ENCODE measurements around the gene TRAPPC10. TPM values are rescaled to one million over a fixed set of nuclear protein-coding genes. Genes with fewer than 3 reads are reported as not detected.

The TRAPPC10 gene
- total RNA-seq, 1 donor from 2014 or later: 95.3 TPM

DNA sequence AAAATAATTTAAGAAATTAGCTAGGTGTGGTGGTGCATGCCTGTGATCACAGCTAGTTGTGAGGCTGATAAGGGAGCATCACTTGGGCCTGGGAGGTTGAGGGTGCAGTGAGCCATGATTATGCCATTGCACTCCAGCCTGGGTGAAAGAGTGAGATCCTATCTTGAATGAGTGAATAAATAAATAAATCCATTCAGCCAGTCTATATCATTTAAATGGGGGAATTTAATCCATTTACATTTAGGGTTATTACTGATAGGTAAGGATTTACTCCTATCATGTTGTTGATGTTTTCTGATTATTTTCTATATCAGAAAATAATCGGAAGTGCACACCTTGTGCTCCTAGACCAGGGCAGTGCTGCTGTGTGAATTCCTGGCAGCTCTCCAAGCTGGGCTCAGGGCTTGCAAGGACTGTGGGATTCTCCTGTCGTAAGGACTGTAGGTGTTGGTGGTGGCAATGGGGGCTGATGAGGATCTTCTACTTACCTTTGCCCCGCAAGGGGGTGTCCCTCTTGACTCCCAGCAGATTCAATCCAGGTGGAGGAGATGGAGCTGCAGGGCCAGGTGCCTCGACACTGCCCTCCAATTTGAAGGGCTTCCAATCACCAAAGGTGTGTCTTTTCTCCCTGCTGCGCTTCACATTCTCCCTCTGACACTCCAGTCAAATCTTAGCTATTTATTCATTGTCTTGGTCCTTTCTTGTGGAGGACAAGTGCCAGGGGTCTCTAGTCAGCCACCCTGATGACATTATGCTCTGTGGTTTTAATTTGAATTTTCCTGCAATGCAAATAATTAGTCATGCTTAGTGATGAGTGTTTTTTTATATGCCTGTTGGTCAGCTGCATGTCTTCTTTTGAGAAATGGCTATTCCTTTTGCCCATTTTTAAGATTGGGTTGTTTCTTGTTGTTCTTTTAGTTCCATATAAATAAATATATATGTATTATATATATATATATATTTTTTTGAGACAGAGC, 14.1 kb upstream of the TRAPPC10 start:
- H3K4me1 Mint-ChIP-seq (ENCODE audit: low read depth): no peaks in the 10 kb centered on the region
- no peaks in the 10 kb centered on the region for H3K9me3 Mint-ChIP-seq
- intact Hi-C loops (cut with micrococcal nuclease): no loop called here
- H3K4me3 Mint-ChIP-seq: no peak overlapping the region
- peaks cover 13% of the 10 kb centered on the region for H3K27me3 Mint-ChIP-seq (ENCODE audit: insufficient read depth)
- no peak for DNase-seq (ENCODE audit: low spot score)
- H3K36me3 Mint-ChIP-seq (ENCODE audit: low read depth): no peaks in the 10 kb centered on the region
- no peak overlapping the region for H3K27ac Mint-ChIP-seq

DNA sequence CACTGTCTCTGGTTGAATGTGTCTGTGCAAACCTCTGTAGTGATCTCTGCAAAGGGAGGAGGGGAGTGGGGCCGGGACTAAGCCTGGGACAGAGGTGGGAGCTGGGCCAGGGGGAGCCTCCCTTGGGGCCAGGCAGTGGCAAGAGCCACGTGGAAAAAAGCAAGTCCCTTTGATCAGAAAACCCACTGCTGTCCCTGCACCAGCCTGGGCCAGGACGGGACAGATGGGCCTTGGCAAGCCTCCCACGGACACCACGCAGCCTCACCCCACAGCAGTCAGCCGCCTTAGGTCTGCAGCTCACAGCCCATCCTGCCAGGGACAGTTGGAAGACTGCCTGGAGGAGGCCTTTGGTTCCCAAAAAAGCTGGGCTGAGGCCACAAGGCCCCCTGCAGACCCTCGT, 11.7 kb upstream of the TRAPPC10 start:
- H3K36me3 Mint-ChIP-seq (ENCODE audit: low read depth): no peaks in the 10 kb centered on the region
- H3K4me1 Mint-ChIP-seq (ENCODE audit: low read depth): no peaks in the 10 kb centered on the region
- peaks cover 13% of the 10 kb centered on the region for H3K27me3 Mint-ChIP-seq (ENCODE audit: insufficient read depth)
- no peak for DNase-seq (ENCODE audit: low spot score)
- H3K27ac Mint-ChIP-seq: no peak overlapping the region
- intact Hi-C loops (cut with micrococcal nuclease): no loop called here
- H3K4me3 Mint-ChIP-seq: no peak overlapping the region
- H3K9me3 Mint-ChIP-seq: no peaks in the 10 kb centered on the region

DNA sequence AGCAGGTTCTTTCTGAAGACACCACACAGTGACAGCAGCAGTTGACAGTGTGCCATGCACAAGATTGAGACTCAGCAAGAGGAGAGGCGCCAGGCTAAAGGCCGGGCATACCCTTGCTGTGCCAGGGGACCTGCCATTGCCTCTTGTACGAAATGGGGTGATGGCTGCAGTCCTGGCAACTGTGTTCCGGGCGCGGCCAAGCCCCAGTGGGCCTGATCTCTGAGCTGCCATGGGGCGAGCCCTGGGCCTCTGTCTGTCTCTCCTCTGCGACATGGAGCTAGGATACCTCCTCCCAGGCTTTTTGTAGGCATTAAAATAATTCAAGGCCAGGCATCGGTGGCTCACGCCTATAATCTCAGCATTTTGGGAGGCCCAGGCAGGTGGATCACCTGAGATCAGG, 9.6 kb upstream of the TRAPPC10 start:
- Mint-ChIP-seq H3K27ac (no peak overlapping the region), H3K4me1 (ENCODE audit: low read depth) (no peaks in the 10 kb centered on the region), H3K9me3 (no peaks in the 10 kb centered on the region), H3K27me3 (ENCODE audit: insufficient read depth) (peaks cover 8% of the 10 kb centered on the region), H3K36me3 (ENCODE audit: low read depth) (no peaks in the 10 kb centered on the region), H3K4me3 (no peak overlapping the region)
- no peak for DNase-seq (ENCODE audit: low spot score)
- intact Hi-C loops (cut with micrococcal nuclease): no loop called here

DNA sequence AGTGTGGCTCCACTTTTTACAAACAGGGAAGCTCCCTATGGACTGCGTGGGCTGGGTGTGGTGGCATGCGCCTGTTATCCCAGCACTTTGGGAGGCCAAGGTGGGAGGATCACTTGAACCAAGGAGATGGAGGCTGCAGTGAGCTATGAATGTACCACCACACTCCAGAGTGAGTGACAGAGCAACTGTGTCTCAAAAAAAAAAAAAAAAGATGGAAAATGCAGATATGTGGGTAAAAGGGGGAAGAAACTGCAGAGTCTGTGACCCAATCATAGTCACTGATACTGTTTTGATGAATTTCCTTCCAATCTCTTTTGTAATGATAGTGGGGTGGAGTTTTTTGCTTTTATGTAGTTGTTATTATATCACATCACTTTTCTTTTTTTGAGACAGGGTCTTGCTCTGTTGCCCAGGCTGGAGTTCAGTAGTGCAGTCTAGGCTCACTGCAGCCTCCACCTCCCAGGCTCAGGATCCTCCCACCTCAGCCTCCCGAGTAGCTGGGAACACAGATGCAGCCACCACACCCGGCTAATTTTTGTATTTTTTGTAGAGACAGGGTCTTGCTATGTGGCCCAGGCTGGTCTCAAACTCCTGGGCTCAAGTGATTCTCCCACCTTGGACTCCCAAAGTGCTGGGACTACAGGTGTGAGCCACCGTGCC, 8.7 kb upstream of the TRAPPC10 start:
- H3K4me3 Mint-ChIP-seq: no peak overlapping the region
- H3K4me1 Mint-ChIP-seq (ENCODE audit: low read depth): no peaks in the 10 kb centered on the region
- intact Hi-C loops (cut with micrococcal nuclease): no loop called here
- no peak for DNase-seq (ENCODE audit: low spot score)
- no peaks in the 10 kb centered on the region for H3K9me3 Mint-ChIP-seq
- no peaks in the 10 kb centered on the region for H3K36me3 Mint-ChIP-seq (ENCODE audit: low read depth)
- peaks cover 8% of the 10 kb centered on the region for H3K27me3 Mint-ChIP-seq (ENCODE audit: insufficient read depth)
- no peak overlapping the region for H3K27ac Mint-ChIP-seq

DNA sequence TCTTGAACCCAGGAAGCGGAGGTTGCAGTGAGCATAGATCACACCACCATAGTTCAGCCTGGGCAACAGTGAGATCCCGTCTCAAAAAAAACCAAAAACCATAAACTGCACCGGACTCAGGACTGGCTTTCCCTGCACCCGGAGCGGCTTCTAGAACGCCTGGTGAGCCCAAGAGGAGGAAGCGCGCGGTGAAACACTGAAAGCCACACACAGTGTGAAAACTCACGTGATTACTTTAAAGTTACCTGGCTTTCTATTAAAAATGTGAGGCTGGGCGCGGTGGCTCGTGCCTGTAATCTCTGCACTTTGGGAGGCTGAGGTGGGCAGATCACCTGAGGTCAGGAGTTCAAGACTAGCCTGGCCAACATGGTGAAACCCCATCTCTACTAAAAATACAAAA, 7.0 kb upstream of the TRAPPC10 start:
- peaks cover under 1% of the 10 kb centered on the region for H3K36me3 Mint-ChIP-seq (ENCODE audit: low read depth)
- intact Hi-C loops (cut with micrococcal nuclease): no loop called here
- no peak overlapping the region for H3K4me3 Mint-ChIP-seq
- H3K9me3 Mint-ChIP-seq: no peaks in the 10 kb centered on the region
- peaks cover 2% of the 10 kb centered on the region for H3K27me3 Mint-ChIP-seq (ENCODE audit: insufficient read depth)
- H3K4me1 Mint-ChIP-seq (ENCODE audit: low read depth): peaks cover 2% of the 10 kb centered on the region
- no peak overlapping the region for H3K27ac Mint-ChIP-seq
- no peak for DNase-seq (ENCODE audit: low spot score)

DNA sequence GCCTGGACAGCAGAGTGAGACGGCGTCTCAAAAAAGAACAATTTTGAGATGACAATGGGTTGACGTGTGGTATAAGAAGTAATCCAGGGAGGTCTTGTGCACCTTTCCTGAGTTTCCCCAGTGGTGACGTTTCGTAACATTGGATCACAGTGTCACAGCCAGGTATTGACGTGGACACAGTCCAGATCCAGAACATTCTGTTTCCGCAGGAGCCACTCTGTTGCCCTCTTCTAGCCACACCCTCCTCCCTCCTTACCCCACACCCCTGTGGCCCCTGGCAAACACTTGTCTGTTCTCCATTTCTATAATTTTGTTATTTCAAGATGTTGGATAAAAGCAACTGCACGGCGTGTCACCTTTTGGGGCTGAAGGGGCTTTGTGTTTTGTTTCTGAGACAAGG, 6.5 kb upstream of the TRAPPC10 start:
- peaks cover 7% of the 10 kb centered on the region for H3K4me1 Mint-ChIP-seq (ENCODE audit: low read depth)
- H3K27ac Mint-ChIP-seq: no peak overlapping the region
- no peaks in the 10 kb centered on the region for H3K27me3 Mint-ChIP-seq (ENCODE audit: insufficient read depth)
- H3K4me3 Mint-ChIP-seq: no peak overlapping the region
- no peaks in the 10 kb centered on the region for H3K9me3 Mint-ChIP-seq
- DNase-seq (ENCODE audit: low spot score): no peak
- intact Hi-C loops (cut with micrococcal nuclease): no loop called here
- peaks cover 5% of the 10 kb centered on the region for H3K36me3 Mint-ChIP-seq (ENCODE audit: low read depth)

DNA sequence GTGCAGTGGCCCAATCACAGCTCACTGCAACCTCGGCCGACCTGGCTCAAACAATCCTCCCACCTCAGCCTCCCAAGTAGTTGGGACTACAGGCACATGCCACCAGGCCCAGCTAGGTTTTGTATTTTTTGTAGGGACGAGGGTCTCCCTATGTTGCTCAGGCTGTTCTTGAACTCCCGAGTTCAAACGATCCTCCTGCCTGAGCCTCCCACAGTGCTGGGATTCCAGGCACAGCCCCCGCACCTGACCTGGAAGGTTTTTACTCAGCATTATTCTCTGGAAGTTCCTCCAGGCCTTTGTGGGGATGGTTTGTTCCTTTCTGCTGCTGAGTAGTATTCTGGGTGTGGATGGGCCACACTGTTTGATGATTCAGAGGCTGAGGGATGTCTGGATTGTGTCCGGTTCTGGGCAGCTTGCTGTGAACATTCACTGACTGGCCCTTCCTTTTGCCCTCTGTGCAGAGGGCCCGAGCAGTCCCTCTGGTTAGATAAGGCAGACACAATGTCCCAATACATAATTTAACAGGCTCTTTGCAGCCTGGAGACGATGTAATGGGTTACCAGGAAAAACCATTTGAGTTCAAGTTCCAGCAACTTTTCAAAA, 6.0 kb upstream of the TRAPPC10 start:
- intact Hi-C loops (cut with micrococcal nuclease): no loop called here
- no peaks in the 10 kb centered on the region for H3K9me3 Mint-ChIP-seq
- H3K4me3 Mint-ChIP-seq: no peak overlapping the region
- no peak for DNase-seq (ENCODE audit: low spot score)
- no peak overlapping the region for H3K27ac Mint-ChIP-seq
- H3K36me3 Mint-ChIP-seq (ENCODE audit: low read depth): peaks cover 5% of the 10 kb centered on the region
- no peaks in the 10 kb centered on the region for H3K27me3 Mint-ChIP-seq (ENCODE audit: insufficient read depth)
- H3K4me1 Mint-ChIP-seq (ENCODE audit: low read depth): peaks cover 11% of the 10 kb centered on the region

DNA sequence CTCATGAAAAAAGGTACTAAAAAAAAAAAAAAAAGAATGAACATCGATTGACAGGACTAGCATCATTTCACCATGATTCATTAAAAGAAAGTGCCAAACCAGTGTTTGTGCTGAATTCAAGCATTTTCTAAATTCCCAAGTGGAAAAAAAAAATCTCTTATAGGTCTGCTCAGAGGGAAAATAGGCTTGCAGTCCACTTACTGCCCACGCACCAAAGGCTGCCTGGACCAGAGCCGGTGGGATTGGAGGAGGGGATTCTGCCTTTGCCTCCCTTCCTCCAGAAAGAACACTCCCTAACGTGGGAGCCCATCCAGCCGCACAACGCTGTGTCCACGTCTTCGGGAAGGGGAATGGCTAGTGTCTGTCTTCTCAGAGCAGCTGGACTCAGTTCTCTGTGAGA, 5.5 kb upstream of the TRAPPC10 start:
- intact Hi-C loops (cut with micrococcal nuclease): no loop called here
- H3K27ac Mint-ChIP-seq: no peak overlapping the region
- no peaks in the 10 kb centered on the region for H3K27me3 Mint-ChIP-seq (ENCODE audit: insufficient read depth)
- H3K4me1 Mint-ChIP-seq (ENCODE audit: low read depth): peaks cover 14% of the 10 kb centered on the region
- peaks cover 8% of the 10 kb centered on the region for H3K36me3 Mint-ChIP-seq (ENCODE audit: low read depth)
- no peaks in the 10 kb centered on the region for H3K9me3 Mint-ChIP-seq
- no peak overlapping the region for H3K4me3 Mint-ChIP-seq
- DNase-seq (ENCODE audit: low spot score): no peak

DNA sequence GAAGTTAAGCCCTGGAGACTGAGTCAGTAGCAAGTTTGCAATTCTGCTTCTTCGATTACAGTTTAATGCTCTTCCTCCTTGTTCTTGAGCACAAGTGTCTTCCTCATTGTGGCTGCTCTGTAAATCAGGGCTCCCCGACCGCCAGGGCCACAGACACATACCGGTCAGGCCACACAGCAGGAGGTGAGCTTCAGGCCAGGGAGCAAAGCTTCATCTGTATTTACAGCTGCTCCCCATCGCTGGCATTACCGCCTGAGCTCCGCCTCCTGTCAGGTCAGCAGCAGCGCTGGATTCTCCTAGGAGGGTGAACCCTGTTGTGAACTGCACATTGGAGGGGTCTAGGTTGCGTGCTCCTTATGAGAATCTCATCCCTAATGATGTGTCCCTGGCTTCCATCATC, 1.7 kb upstream of the TRAPPC10 start:
- no peak overlapping the region for H3K27ac Mint-ChIP-seq
- peak overlapping the region; percentile 11 for H3K4me3 Mint-ChIP-seq
- H3K27me3 Mint-ChIP-seq (ENCODE audit: insufficient read depth): no peaks in the 10 kb centered on the region
- peaks cover 36% of the 10 kb centered on the region for H3K4me1 Mint-ChIP-seq (ENCODE audit: low read depth)
- peaks cover 16% of the 10 kb centered on the region for H3K36me3 Mint-ChIP-seq (ENCODE audit: low read depth)
- no peaks in the 10 kb centered on the region for H3K9me3 Mint-ChIP-seq
- no peak for DNase-seq (ENCODE audit: low spot score)
- intact Hi-C loops (cut with micrococcal nuclease): loop anchor here (5.0 kb wide), 4 partner anchors 143 to 912 kb away; partner anchors contain the start of genes AGPAT3, ITGB2 and RRP1

DNA sequence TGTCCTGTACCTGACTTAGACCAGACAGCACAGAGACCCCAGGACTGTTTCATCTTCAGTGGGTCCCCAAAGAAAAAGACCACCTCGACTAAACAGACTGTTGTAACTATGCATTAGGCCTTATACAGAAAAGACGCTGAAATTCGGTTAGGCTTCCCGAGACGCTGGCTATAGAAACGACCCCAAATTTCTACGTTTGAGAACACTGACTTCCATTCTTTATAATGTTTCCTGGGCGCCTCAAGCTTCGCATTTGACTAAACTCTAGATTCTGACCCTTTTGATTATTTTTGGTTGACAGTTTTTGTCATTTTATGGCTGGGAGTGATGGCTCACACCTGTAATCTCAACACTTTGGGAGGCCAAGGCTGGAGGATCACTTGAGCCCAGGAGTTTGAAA, 986 bp upstream of the TRAPPC10 start:
- DNase-seq (ENCODE audit: low spot score): no peak
- Mint-ChIP-seq H3K4me1 (ENCODE audit: low read depth) (peaks cover 41% of the 10 kb centered on the region), H3K27ac (peak overlapping the region; percentile 91), H3K9me3 (no peaks in the 10 kb centered on the region), H3K4me3 (peak overlapping the region; percentile 91), H3K36me3 (ENCODE audit: low read depth) (peaks cover 17% of the 10 kb centered on the region), H3K27me3 (ENCODE audit: insufficient read depth) (no peaks in the 10 kb centered on the region)
- intact Hi-C loops (cut with micrococcal nuclease): loop anchor here (5.0 kb wide), 4 partner anchors 144 to 911 kb away; partner anchors contain the start of genes AGPAT3, ITGB2 and RRP1

DNA sequence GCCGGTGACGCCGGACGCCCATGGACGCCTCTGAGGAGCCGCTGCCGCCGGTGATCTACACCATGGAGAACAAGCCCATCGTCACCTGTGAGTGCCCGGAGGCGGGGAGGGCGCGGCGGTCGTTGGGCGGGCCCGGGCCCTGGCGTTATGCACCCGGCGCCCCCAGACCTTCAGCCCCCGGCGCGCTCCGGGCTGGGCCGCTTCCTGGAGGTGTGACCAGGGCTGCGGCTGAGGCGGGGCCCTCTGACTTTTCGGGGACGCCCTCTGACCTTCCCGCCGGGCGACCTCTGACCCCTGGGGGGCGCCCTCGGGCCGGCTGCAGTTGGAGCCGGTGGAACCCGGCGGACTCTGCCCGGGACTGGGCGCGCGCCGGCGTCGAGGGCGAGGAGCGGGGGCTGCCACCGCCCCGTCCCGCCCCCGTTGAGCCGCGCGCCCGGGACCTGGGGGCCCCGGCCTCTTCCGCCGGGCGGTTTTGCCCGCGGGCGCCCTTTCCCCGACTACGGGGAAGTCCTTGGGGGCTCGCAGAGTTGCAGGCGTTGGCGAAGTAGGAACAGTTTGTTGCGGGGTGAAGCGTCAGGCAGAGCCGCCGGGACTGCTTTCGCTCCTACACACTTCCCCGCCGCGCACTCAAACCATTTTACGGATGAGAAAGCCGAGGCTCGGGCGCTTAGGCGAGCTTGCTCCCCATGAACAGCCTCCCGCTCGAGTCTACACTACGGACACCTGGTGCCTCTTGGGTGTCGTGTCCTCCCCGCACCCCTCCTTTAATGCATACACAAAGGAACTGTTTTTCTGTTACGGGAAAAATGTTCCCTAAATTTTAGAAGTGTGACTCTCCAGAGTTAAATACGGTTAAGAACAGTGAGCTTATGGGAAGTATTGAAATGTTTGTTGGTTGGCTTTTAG, 618 bp downstream of the TRAPPC10 start:
- Mint-ChIP-seq H3K27ac (peak overlapping the region; percentile 94), H3K9me3 (no peaks in the 10 kb centered on the region), H3K4me1 (ENCODE audit: low read depth) (peaks cover 53% of the 10 kb centered on the region), H3K27me3 (ENCODE audit: insufficient read depth) (no peaks in the 10 kb centered on the region), H3K4me3 (peak overlapping the region; percentile 91), H3K36me3 (ENCODE audit: low read depth) (peaks cover 24% of the 10 kb centered on the region)
- peak; percentile 81 for DNase-seq (ENCODE audit: low spot score)
- intact Hi-C loops (cut with micrococcal nuclease): loop anchor here (1.0 to 5.0 kb wide), 7 partner anchors 53 to 910 kb away; partner anchors contain the start of genes AGPAT3, ITGB2 and RRP1
